ENCODE results near the gene IPO11. TPM values are rescaled to one million over a fixed set of nuclear protein-coding genes. Genes with fewer than 3 reads are reported as not detected.
"Not testable (repeated sequence)": the region's sequence is repeated elsewhere in the genome, so short reads cannot be mapped to it uniquely, and the experiment has no call there.

The IPO11 gene
- total and polyA plus RNA-seq, 8 donors = 3.7 to 19.5 (median 10.3) TPM

GRCh38 chr5:62653864-62654575, 241.5 kb downstream of the IPO11 start:
- H3K4me3 ChIP-seq = no peak overlapping the region
- DNase-seq (no peak), ATAC-seq (peak in 1 of 4 donors; percentile 23), FAIRE-seq (no peak)
- no peaks in the 10 kb centered on the region for H3K27me3 ChIP-seq
- H3K36me3 ChIP-seq = no peaks in the 10 kb centered on the region
- H3K4me1 ChIP-seq = no peaks in the 10 kb centered on the region
- no peak for TF ChIP-seq CTCF (IDR thresholded peaks at IDR 0.05)
- H3K27ac ChIP-seq = no peak overlapping the region
- no peaks in the 10 kb centered on the region for H3K9me3 ChIP-seq
- 75 to 82% methylated on average over 11 of the region's 11 CpGs for WGBS, 2 donors
- intact Hi-C loops (cut with DNase I) = no loop called here

GRCh38 chr5:62657772-62658171, 245.2 kb downstream of the IPO11 start:
- FAIRE-seq; H3K4me1 ChIP-seq; intact Hi-C loops (cut with DNase I); H3K4me3 ChIP-seq; H3K36me3 ChIP-seq; H3K27ac ChIP-seq; H3K27me3 ChIP-seq; DNase-seq; ATAC-seq; H3K9me3 ChIP-seq: not testable (repeated sequence)

GRCh38 chr5:62661126-62661525, 248.6 kb downstream of the IPO11 start:
- no peaks in the 10 kb centered on the region for H3K27me3 ChIP-seq
- H3K4me1 ChIP-seq = no peaks in the 10 kb centered on the region
- H3K4me3 ChIP-seq = no peak overlapping the region
- H3K9me3 ChIP-seq = no peaks in the 10 kb centered on the region
- no peak overlapping the region for H3K27ac ChIP-seq
- no peak for TF ChIP-seq CTCF (IDR thresholded peaks at IDR 0.05)
- ATAC-seq (no peak), FAIRE-seq (no peak), DNase-seq (no peak)
- intact Hi-C loops (cut with DNase I) = no loop called here
- no peaks in the 10 kb centered on the region for H3K36me3 ChIP-seq
- 69 to 83% methylated on average over 8 of the region's 8 CpGs for WGBS, 2 donors

GRCh38 chr5:62662521-62662920, 250.0 kb downstream of the IPO11 start:
- intact Hi-C loops (cut with DNase I) = no loop called here
- 53 to 65% methylated on average over 2 of the region's 2 CpGs for WGBS, 2 donors
- no peaks in the 10 kb centered on the region for H3K4me1 ChIP-seq

GRCh38 chr5:62671479-62671878, 258.9 kb downstream of the IPO11 start:
- no peak for FAIRE-seq

More at GRCh38 chr5:62662521-62662920, 250.0 kb downstream of the IPO11 start:
- Histone ChIP-seq H3K4me3 (no peak overlapping the region), H3K27ac (no peak overlapping the region), H3K9me3 (no peaks in the 10 kb centered on the region), H3K36me3 (no peaks in the 10 kb centered on the region), H3K27me3 (no peaks in the 10 kb centered on the region)
- no peak for ATAC-seq
- DNase-seq = no peak
- TF ChIP-seq CTCF (IDR thresholded peaks at IDR 0.05) = no peak
- FAIRE-seq = no peak

GRCh38 chr5:62676596-62676995, 264.0 kb downstream of the IPO11 start:
- H3K4me3 ChIP-seq; H3K9me3 ChIP-seq; DNase-seq; FAIRE-seq; ATAC-seq; H3K27ac ChIP-seq; intact Hi-C loops (cut with DNase I); H3K4me1 ChIP-seq; H3K27me3 ChIP-seq; H3K36me3 ChIP-seq: not testable (repeated sequence)

More at GRCh38 chr5:62671479-62671878, 258.9 kb downstream of the IPO11 start:
- no peak overlapping the region for H3K27ac ChIP-seq
- H3K9me3 ChIP-seq = no peaks in the 10 kb centered on the region
- H3K36me3 ChIP-seq = no peaks in the 10 kb centered on the region
- H3K4me1 ChIP-seq = no peaks in the 10 kb centered on the region
- ATAC-seq = no peak
- H3K4me3 ChIP-seq = no peak overlapping the region
- no peak for DNase-seq
- intact Hi-C loops (cut with DNase I) = no loop called here
- WGBS, 2 donors = 65 to 72% methylated on average over 1 of the region's 1 CpG
- no peaks in the 10 kb centered on the region for H3K27me3 ChIP-seq
- TF ChIP-seq CTCF (IDR thresholded peaks at IDR 0.05) = no peak

All from pancreas (tissue), 10 donors.